Activated naive CD4-positive, alpha-beta T cell treated with Interleukin-2 at 50 U/mL for 16 hours (primary cell): Measurements from ENCODE around the gene XPO6.

Experiments
- DNase-seq: peaks from one replicate; pipeline ENCODE4 v3.0.0-alpha.2; 2020

XPO6 gene

GRCh38 chr16:28087675-28088300 lies 124.0 kb downstream of the XPO6 start:
- no peak for DNase-seq

GRCh38 chr16:28087140-28087660 lies 124.6 kb downstream of the XPO6 start:
- no peak for DNase-seq

DNA sequence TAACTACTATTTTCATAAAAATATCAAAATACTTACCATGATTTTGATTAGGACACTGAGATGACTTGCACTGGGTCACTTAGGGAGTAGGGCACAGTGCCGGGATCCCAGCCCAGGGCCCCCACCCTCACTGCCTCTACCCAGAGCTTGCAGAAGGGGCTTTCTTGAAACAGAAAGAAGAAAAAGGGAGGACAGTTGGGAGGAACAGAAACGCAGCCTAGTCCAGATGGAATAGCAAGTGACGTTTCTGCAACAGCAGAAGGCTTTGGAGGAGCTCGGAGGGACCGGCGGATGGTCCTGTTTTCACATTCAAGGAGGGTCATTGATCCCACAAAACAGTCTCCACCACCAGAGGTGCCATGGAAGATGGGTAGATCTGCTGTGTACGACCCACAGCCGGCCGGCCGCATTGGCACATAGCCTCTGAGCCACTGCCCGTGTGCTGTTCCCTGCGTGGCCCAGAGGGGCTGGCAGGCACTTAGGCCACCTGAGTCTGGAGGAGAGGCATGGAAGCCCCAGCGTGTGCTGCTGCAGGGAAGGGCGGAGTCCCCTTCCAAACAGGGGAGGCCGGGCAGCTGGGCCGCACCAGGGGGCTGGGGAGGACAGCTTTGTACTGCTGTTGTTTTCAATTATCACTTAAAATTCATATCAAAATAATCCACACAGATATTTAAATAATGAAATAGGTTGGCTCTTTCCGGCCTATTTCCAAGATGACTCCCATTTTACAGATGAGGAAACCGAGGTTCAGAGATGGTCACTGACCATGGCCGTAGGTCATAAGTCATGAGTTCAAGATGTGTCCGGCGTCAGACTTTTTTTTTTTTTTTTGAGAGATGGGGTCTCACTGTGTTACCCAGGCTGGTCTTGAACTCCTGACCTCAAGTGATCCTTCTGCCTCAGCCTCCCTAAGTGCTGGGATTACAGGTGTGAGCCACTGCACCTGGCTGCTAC lies 125.3 kb downstream of the XPO6 start:
- no peak for DNase-seq

GRCh38 chr16:28085389-28086171 lies 126.2 kb downstream of the XPO6 start:
- no peak for DNase-seq

- no peak for DNase-seq
These were observed 127.6 kb downstream of the XPO6 start for GRCh38 chr16:28084209-28084608.

- no peak for DNase-seq
These were observed 129.1 kb downstream of the XPO6 start for GRCh38 chr16:28082624-28083023.

- DNase-seq, result no peak
These were observed 130.3 kb downstream of the XPO6 start for GRCh38 chr16:28081391-28081968.

DNA sequence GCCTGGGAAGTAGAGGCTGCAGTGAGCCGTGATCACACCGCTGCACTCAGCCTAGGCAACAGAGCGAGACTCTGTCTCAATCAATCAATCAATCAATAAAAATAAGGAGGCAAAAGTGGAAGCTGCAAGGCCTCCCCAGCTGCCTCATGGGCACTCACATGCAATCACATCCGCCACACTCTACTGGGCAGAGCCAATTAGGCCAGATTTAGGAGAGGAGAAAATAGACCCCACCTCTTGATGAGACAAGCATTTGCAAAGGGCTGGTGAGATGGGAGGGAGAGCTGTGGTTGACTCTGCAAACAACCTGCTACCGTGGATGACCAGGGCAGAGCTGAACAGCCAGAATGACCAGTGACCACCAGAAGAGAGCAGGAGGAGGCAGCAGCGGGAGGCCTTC lies 133.5 kb downstream of the XPO6 start:
- DNase-seq, result no peak

DNA sequence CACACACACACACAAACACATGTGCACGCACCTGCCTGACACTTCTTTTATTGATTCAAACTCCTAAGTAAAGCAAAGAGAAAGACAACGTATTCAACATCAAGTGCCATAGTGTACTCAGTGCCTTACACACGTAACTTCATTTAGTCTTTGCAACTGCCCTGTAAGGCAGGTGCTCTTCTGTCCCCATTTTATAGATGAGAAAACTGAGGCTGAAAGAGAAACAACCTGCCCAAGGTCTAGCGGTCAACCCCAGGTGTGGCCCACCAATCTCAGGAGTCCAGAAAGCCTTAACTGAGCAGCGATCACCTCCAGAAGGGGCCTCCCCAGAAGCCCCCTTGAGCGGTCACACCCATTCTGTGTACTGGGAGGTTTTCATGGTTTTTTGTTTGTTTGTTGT lies 137.9 kb downstream of the XPO6 start:
- DNase-seq, result no peak

DNA sequence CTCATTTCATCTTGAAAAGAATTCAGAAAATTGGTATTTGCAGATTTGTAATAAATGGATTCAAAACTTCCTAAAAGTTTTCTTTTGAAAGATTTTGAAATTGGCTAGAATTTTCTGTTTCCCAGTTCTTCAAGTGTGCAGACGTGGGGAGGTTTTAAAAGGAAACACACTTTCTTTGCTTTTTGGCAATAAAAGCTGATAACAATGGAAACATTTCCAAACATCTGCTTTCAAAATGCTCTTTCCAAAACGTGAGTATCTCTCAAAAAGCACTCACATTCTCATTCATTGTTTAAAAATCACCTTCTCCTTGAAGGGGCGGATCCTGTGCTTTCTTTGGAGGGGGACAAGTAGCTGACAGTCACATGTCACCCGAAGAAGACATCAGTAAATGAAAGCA lies 139.7 kb downstream of the XPO6 start:
- no peak for DNase-seq

GRCh38 chr16:28069971-28070794 lies 141.6 kb downstream of the XPO6 start:
- no peak for DNase-seq

GRCh38 chr16:28068976-28069375 lies 142.8 kb downstream of the XPO6 start:
- no peak for DNase-seq

- no peak for DNase-seq
These were observed 144.0 kb downstream of the XPO6 start for GRCh38 chr16:28067604-28068379.

DNA sequence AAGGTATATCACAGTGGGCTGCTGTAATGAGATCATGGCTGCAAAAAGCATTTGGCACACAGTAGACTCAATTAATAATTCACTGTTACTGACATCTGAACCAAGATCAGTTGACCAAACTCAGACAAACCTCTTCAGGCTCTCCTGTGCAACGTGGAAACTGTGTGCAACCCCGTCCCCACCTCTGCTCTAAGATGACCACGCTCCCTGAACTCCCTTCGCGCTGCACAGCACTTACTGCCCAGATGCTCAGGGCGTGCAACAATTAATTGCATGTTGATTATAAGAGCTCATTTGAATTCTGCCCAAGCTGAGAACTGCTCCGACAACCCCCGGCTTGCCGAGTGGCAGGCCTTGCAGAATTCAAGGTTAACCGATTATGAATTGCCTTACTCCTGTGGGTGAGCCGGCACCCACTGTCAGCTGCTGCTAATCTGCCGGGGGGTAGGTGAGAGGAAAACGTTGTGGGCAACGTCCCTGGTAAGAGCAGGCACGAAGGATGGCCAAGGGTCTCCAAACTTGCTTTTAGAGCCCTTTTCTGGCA lies 147.0 kb downstream of the XPO6 start:
- no peak for DNase-seq

- no peak for DNase-seq
These were observed 147.6 kb downstream of the XPO6 start for GRCh38 chr16:28064150-28064549.

DNA sequence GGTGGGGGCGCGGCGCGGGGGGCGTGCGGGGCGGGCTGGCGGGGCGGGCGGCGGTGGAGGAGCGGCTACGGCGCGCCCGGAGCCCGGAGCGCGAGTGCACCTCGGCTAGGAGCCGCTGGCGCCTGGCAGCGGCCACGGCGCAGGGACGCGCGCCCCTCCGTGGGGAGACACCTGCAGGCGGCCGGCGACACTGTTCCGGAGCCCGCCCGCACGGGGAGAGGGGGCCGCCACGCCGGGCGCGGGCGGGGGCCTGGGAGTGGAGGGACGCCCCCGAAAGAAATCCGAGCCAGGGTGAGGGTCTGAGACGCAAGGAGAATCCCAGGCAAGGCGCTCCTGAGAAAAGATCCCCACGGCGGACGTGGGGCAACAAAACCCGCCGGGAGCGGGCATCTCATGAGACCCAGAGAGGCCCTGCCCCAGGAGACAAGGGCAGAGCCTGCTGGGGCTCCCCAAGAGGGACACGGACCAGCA lies 148.1 kb downstream of the XPO6 start, which contains the start of gene GSG1L:
Gene GSG1L (minus strand): TSS at position 124 of the 471 bp plus-strand sequence. CDS start 290 bp downstream, outside the sequence.
- no peak for DNase-seq

GRCh38 chr16:28062847-28063521 lies 148.8 kb downstream of the XPO6 start:
- DNase-seq, result no peak

- no peak for DNase-seq
These were observed 149.4 kb downstream of the XPO6 start for GRCh38 chr16:28062261-28062846.

DNA sequence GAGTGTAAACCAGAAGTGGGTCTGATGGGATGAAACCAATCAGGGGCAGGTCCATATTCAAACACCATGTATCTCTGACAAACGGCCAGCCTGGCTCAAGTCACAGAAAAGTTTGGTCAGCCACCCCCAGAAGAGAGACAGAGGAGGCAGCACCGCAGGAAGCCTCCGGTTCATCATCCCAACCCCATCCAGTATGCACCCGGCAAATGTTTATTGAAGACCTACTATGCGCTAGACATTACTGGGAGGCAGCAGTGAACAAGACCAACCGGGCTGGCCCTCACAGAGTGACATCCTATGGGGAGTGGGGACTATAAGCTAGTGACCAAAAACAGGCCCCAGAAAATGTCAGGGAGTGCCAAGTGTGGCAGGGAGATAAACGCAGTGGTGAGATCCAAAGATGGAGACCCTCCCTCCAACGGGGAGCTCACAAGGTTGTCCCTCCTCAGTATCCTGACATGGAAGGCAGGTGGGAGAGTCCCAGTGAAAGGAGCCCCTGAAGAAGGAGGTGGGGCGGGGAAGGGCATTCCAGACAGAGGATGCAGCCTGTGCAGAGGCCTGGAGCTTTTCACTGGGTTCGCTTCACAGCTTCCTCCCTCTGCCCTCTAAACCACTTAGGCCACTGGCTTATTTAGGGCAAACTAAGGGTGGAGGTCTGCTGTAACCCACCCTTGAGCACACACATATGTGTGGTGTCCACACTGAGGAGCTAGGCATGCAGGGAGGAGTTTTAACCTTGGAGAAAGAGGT lies 150.2 kb downstream of the XPO6 start:
- DNase-seq, result no peak
